Activated CD8-positive, alpha-beta memory T cell treated with anti-CD3 and anti-CD28 coated beads, Interleukin-2, amount 50 U/mL, for 1 hour (primary cell): ENCODE measurements around the gene KRTAP10-3.

ENCODE experiments used
- DNase-seq: peaks from one replicate; pipeline ENCODE4 v3.0.0-alpha.2; 2020; ENCODE audit errors: extremely low read depth

The KRTAP10-3 gene

DNA sequence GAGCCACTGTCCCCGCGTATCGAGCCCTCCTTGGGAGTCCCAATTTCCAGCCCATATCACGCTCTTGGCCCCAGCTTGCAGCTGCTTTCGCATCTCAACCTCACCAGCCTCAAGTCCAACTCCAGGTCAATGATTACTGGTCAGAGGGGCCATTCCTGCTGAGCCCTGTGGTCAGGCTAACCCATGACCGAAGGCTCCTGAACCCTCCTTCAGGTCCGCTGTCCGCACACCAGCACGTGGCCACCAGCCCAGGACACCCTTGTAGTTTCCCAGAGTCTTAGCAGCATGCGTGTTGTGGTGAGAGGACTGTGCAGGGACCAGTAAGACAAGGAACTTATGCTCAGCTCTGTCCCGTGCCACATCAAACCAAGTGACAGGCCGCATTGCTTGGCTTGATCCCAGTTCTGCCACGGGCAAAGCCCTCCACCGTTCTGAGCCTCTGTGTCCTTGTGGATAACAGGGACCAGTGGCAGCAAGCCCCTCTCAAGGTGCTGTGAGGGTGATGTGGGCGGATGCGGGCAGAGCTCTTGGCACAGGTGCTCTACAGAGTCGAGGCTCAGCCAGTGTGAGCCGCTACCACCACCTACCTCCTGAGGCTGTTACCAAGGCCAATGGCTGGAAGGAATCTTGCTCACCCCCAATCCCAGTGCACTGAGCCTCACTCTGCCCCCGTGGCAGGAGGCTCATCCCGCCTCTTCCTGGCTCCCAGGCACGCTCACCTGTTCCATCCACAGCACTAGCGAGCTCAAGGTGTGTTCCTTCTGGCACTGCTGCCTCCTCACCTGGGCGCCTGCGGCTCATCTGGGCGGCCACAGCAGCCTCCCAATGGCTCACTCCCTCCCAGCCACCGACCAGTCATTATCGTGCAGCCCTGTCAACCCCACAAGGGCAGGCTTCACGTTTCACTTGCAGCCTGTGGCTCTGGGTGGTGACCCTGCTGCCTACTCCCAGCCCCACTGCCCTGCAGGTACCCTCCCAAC is 39.0 kb downstream of the KRTAP10-3 start:
- no peak for DNase-seq

DNA sequence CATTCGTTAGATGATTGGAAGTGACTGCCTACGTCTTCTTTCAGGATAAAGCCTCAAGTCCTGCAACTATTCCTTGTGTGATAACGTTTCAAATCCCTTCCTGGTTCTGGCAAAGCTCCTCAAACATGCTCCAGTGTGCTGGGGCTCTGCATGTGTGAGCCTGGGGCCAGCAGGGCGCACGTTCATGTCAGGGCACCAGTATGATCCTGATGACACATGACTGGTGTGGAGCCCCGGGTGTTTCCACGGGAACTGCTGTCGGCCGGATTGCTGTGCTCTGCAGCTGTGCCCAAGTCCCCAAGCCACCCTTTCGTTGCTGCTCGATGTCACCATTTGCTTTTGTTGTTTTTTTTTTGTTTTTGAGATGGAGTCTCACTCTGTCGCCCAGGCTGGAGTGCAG is 39.9 kb downstream of the KRTAP10-3 start:
- DNase-seq, result no peak

DNA sequence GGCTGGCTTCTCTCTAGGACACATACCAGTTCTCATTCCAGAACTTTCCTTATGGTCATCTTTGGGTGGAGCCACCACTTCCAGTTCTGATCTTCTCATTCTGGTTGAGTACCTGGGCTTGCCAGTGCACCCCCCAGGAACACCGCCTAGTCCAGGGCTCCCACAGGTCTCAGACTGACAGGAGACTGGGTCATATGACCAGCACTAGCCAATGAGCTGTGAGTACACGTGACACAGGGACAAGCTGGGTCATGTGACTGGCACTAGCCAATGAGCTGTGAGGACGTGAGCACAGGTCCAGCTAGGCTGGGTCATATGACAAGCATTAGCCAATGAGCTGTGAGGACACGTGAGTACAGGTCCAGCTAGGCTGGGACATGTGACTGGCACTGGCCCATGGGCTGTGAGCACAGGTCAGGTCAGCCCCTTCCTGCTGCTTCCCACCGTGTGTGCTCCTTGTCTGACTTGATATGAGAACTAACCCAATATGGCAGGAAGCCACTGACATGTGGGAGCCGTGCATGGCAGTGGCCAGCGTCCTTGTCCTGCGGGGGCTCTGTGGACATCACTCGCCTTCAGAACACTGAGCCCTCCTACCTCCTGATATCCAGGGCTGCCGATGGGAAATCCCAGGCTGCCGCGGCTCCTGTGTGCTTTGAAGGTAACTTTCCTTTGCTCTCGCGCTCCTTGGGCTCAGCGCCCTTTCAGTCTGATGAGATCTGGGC is 41.3 kb downstream of the KRTAP10-3 start:
- no peak for DNase-seq

DNA sequence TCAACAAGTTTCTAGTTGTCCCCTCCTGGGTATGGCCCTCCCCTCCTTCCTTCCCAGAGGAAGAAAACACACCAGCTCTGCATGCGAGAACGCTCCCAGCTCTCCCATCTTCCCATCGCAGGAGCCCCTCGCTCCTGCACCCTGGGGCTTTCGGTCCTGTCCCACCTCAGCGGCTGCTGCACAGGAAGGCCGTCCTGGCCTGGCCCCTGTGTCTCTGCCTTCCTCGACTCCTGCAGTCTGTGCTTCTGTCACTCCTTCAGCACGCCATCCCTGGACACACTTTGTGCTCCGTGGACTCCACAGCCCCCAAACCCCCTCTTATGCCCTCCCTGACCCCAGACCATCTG is 41.8 kb downstream of the KRTAP10-3 start:
- DNase-seq, result no peak

DNA sequence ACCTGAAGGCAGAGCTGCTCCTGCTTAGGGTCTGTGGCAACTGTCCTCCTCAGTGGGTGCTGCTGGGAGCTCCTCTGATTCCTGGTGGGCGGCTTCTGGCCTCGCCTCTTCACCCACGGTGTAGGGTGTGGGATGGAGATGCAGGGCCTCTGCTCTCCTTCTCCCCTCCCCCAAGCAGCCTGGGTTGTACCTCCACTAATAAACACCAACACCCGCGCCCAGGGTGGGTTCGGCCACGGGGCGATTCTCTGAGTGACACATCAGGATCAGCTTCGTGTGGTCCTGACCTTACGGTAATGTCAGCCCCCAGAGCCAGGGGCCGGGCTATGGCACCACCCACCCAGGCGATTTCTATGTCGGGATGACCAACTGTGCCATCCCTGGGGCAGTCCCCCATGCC is 42.3 kb downstream of the KRTAP10-3 start:
- no peak for DNase-seq

DNA sequence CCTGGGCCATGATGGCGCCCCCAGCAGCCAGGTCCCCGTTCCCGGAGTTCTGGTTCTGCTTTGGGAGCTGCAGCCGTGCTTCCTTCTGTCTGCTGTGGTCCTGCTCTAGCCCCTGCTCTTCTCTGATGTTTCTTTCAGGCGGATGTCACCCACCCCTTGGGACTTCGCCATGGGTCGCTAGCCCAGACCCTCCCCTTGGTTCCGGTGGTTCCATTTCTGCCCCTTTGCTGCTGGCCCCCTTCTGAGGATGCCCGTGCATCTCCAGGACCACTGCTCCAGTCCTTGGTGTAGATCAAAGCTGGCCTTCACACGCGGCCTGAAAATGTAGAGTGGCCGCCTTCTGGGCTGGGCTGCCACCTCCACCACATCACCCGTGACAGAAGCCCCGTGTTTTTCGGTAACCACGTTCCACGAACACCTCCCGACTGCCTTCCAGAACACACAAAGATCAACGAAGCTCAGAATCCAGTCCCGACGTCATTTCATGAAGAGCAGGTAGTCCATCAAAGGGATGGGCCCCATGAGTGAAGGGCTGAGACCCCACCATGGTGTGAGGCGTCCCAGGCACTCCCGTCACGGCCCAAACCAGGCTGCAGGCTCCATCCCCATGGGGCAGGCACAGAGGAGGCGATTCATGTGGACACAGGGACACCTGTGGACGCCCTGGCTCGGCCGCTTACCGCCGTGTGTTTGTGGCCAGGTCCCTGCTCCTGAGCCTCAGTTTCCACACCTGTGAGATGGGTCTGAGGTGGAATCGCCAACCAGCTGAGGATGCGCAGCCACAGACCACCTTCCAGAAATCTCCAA is 43.0 kb downstream of the KRTAP10-3 start:
- DNase-seq, result no peak

DNA sequence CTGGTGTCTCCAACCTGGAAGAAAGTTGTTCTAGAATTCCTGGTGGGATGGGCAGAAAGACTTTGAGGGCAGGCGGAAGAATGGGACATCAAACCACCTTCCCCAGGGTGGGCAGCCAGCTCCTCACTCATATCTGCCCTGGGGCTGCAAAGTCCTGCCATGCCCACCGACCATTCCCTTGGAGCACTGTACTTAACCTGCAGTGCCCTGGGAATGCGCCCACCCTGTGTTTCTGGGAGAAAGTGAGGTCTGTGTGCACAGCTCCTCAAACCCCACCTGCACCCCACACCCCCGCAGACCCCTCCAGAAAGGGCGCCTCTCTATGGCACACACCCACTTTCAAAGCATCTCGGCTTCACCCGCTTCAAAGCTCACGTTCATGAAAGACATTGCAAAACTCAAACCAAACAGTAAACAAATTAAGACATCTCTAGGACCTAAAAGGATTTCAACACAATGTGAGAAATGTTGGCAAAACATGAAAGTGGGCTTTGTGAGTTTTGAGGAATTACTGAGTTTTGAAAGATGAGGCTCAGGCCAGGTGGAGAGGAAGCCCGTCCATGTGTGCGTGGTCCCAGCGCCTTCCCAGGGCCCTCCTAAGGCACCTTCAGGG is 43.7 kb downstream of the KRTAP10-3 start:
- no peak for DNase-seq

DNA sequence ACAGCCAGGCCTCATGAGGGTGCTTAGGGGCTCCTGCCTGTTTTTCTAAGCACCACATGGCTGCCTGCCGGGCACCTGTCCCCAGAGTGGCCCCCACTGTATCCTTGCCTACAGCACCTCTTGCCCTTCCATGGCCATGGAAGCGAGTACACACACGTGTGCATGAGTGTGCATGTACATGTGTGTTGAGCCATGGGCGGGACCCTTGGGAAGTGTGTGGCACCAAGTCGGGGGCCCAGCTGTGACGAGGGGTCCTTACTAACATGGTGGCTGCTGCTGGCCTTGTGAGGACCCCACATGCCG is 44.4 kb downstream of the KRTAP10-3 start:
- no peak for DNase-seq

DNA sequence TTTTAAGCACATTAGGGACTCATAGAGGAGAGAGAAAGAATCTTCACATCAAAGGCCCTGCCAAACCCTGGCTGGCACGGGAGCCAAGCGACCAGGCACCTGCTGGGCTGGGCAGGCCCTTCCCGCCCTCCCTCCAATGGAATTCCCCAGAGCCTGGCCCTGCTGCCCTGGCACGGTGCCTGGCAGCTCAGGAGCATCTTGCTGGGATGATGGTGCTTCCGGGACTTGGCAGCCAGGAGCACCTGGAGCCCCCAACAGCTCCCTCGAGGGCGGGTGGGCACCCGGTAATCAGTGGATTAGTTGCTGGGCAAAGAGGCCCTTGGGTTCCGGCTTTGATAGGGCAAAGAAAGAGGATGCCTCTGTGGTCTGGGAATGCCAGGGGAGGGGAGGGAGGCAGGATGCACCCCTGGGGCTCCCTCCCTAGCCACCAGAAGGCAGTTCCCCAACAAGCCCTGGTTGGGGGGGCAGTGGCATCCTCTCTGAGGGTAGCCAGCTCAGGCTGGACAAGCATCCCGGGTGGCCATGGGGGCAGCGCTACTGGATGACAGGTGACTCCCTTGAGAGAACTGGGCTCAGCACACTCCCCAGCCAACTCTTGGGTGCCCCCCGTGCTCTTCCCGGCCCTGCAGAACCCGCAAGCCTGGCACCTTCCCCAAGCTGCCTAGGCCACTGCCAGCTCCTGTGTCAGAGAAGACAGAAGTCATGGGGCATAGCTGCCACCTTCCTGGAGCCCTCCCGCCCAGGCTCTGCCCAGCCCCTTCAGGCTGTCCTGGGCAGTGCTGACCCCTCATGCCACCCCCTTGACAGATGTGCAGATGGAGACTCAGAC is 45.0 kb downstream of the KRTAP10-3 start:
- DNase-seq, result no peak

DNA sequence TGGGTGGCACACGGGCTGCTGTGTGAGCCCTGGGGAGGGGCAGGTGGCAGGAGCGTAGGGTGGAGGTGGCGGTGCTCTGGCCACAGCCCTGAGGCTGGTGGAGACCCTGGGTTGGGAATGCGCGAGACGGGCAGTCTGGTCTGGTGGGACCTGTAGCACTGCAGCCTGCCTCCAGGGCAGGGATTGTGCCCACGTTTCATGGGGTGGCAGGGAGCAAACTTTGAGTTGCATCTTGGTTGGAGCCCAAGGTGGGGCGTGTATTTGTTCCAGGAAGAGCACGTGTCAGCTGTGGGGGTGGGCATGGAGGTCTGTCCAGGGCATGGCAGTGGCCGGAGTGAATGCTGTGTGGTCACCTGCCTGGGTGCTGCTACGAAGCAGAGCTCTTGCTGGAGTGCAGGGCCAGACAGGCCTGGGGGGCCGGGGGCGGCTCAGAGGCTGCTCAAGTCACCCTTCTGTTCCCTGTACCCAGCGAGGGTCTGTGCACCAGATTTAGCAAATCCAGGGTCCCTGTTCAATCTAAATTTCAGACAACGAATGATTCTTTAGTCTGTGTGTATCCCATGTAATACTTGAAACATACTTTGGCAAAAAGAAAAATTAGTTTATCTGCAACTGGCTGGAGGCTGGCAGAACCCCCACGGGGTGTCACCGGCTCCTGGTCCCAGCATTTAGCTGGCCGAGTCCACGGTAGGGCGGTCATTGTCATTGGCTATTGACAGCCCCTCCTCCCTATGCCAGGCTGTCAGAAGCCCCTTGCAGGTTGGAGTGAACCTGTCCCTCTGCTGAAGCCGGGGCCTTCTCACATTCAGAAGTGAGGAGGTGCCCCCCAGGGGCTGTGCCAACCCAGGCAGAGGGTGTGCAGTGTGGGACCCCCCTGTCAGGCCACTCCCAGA is 45.9 kb downstream of the KRTAP10-3 start:
- DNase-seq, result no peak

DNA sequence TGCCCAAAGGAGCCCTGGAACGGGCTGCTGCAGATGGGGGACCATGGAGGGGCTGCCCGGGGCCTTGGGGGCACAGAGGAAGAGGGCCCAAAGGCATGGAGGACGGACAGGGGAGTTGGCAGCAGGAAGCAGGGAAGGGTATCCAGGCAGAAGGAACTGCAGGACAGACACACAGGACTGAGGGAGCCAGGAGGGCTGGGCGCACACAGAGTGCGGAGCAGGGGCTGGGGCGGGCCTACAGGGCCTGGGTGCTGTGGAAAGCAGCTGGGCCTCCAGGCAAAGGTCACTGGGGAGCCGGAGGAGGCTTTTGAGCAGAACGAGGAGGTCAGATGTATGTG is 46.7 kb downstream of the KRTAP10-3 start:
- DNase-seq, result no peak

DNA sequence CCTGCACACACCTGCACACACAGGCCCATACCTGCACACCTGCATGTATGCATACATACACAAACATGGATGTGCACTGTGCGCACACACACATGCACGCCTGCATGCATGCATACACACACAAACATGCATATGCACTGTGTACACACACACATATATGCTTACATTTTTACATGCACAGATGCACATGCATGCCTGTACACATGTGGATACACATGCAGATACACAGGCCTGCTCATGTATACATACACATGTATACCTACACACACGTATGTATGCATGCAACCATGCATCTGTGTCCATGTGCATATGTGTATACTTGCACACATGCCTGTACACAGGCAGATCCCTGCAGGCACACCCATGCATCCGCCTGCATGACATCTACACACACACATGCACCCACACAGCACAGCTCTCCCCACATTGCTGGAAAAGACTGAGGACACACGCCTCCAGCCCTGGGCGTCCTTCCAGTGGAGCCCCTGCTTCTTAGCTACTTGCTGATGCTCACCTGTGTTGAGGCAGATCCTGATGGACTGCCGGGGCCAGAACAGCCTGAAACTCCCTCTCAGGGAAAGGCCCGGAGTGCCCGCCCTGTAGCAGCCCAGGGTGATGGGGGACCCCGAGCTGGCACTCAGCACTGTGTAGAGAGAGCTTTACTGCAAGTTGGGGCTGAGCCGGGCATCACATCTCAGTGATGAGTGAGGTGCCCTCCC is 47.2 kb downstream of the KRTAP10-3 start:
- no peak for DNase-seq

DNA sequence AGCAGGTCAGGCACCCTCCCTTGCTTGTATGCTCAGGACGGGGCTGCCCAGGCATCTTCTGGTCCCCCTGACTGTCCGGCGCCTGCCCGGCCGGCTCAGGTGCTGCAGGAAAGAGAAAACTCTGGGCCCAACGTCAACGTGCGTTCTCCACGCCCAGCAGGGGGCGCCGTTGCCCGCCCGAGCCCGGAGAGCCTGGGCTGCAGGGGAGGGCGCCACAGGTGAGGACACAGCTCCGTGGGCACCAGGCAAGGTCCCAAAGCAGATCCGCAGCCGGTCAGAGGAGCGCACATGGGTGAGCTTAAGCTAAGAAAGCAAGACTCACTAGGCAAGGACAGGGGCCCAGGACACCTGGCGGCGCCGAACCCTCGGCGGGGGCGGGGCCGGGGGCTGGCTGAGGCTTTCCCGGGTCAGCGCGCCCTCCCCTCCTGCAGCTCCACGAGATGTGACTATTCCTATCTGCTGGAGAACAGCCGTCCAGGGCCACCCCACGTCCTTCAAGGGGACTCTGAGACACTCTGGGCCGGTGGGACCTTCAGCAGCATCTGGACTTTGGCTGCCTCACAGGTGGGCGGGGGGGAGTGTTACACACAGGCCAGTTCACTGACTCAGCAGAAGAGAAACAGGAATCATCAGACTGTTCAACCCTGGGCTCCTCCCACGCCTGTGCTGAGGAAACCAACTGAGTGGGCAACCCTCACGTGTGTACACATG is 47.9 kb downstream of the KRTAP10-3 start:
- DNase-seq, result peak; percentile 44

DNA sequence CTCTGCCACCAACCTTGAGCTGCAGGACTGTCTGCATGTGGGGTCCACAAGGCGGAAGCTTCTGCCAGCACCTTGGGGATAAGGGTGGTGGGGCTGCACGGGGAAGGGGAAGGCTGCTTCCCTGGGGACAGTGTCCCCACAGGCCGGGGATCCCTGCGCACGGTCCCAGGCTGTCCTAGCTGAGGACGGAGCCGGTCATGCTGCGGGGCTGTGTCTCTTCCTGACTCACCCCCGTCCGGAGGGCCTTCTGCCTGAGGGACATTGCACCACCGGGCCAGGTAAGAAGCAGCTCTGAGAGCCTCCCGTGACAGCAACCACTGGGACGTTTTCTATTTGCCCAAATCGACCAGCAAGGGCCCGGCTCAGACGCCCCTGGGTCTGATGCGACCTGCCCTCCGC is 48.5 kb downstream of the KRTAP10-3 start:
- no peak for DNase-seq

DNA sequence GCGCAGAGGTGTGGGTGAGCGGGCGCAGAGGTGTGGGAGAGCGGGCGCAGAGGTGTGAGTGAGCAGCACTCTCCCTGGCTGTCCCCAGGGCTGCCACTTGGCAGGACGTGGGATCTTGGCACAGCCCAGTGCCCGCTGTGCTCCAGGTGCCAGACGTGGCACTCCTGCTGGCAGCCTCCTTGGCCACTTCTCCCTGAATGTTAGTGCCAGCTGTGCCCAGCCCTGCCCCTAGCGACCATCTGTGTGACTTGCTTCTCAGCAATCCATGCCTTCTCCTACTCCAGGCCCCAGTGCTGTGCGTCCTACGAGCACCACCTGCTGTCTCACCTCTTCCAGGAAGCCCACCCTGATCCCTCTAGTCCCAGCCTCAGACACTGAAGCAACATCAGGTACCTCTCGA is 49.1 kb downstream of the KRTAP10-3 start:
- DNase-seq, result no peak

DNA sequence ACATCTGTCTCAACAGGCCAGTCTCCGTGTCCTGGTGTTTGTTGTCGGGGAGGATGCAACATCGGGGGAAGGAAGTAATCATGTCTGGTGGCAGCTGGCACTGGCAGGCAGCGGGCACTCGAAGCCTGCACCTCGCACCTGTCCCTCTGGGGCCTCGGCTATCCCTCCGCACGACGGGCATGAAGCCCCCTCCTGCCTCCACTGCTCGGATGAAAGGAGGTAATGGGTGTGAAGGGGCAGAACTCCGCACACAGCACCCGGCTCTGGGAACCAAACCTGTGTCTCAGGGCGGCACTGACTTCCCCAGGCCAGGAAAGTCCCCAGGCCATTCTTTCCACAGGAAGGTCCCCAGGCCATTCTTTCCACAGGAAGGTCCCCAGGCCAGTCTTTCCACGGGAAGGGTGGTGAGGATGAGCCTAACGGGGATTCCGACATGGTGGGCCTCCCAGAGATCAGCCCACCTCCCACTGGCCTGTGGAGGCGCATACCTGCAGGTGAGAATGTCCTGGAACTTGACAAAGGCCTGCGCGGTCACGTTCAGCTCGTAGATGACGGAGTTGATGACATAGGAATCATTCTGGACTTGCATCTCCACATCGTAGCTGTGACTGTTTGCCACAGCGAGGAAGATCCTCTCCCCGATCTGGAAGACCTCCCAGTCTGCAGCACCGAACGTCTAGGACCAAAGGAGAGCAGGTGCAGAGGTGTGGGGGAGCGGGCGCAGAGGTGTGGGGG is 49.7 kb downstream of the KRTAP10-3 start:
- DNase-seq, result no peak

DNA sequence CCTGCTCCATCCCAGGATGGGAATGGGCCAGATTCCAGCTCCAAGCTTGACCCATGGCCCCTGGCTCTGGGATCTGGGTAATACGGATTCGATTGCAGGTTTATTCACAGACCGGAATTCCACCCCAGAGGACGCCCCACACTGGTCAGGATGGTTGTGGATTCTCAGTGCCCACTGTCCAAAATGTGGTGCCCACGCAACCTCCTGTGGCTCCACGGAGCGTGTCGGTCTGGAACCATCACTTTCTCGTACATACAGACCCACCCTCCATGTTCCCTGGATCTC is 50.2 kb downstream of the KRTAP10-3 start:
- no peak for DNase-seq
